GM12892 (cell line): ENCODE results near the gene PNMA6F.

Source experiments
- POLR2A ChIP-seq: IDR thresholded peaks from 2 replicates; pipeline ENCODE4 v1.6.1; 2011; ENCODE audit warnings: low read depth, low read length, control low read depth
- POLR2AphosphoS5 ChIP-seq: IDR thresholded peaks from 2 replicates; pipeline ENCODE4 v1.6.1; 2011; ENCODE audit warnings: low read depth, low read length, control low read depth

- TF ChIP-seq POLR2AphosphoS5 (no peak), POLR2A (no peak)
Measured at GRCh38 chrX:153297376-153297775, 24.2 kb downstream of the PNMA6F start.
